GM19438 (cell line): ENCODE results near the gene GGTLC2.
"Not testable (repeated sequence)": the region's sequence is repeated elsewhere in the genome, so short reads cannot be mapped to it uniquely, and the experiment has no call there.

Experiments used
- ATAC-seq: cut with Tn5 transposase; IDR thresholded peaks from one replicate; pipeline ENCODE4 v1.9.1; 2021; ENCODE audit warnings: low read depth; ENCODE audit not compliant: unreplicated experiment

Gene GGTLC2

DNA sequence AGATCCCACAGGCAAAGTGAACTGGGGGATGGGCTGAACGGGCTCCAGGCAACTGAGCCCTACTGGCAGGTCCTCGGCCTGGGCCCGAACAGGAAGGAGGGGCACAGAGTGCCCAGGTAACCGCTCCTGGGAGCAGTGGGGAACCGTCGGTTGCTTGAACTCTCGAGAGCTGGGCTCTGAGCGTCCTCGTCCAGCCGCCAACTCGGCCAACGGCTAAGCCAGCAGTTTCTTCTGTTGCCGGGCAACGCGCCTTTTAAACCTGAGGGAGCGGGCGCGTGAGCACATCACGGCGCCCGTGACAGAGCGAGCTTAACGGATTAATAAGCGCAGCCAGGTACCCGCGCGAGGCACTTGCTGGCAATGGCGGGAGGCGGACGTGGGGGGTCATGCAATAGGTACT, at the start of gene GGTLC2:
Gene GGTLC2, plus strand, starts transcription at position 301 of the 400 bp plus-strand sequence. CDS start 1,732 bp downstream, outside the sequence.
- not testable (repeated sequence) for ATAC-seq

DNA sequence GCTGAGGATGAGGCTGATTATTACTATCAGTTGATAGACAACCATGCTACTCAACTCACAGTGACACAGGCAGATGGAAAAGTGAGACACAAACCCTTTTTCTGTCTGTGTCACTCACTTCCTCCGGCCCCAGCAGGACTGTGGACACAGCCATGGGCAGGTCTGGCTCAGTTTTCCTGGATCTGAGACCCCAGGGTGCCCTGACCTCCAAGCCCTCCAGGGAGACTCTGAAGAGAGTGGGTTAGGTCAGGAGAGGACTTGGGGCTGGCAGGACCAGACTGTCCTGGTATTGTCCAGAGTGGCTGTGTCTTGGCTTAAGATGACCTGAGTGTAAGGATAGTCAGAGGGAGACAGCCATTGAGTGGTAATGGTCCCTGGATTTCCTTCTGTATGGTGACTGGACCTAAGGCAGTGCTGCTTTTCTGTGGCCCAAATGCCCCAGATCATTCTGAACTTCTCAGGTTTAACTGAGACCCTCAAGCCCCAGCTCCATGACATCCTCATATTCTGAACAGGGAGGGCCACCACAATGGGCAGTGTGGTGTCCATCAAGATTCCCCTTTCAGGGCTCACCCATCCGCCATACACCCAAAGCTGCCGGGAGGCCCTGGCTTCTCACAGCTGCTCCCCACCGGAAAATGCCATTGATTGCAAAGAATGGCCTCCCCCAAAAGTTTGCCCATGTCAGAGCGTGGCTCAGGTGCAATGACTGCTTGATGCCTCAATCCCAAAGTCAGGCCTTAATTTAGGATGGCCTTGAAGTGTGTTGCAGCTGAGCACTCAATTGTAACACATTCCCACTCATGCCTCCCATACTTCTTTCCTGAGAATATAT, 49.2 kb upstream of the GGTLC2 start:
- no peak for ATAC-seq

DNA sequence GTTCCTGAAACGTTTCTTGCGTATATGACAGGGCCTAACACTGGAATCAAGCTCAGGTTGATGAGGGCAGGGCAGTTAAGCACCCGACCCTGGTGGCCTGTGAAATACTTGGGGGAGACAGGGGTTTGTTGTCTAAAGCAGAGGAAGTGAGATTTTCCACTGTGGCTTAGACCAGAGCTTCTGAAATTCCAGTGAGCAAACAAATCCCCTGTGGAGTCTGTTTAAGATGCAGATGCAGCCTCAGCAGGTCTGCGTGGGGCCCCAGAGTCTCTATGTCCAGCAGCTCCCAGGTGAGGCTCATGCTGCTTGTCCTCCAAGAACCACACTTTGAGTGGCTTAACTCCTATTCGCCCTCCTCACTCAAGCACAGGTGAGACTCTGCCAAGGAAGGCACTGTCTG, 46.3 kb upstream of the GGTLC2 start:
- no peak for ATAC-seq

DNA sequence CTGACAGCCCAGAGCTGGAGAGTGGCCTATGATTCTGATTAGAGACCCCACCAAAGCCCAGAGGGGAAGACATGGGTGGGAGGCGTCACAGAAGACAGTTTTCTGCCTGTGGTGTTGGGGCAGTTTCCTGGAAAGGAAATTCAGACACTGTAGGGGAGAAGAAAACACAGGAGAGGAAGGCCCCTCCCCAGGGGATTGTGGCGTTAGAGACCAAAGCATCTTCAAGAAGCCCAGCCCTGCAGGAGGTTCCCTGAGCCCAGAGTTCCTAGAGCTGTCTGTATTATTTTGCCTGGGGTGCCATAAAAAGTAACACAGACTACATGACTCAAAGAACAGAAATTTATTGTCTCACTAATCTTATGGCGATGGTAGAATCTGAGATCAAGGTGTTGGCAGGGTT, 45.2 kb upstream of the GGTLC2 start:
- no peak for ATAC-seq

DNA sequence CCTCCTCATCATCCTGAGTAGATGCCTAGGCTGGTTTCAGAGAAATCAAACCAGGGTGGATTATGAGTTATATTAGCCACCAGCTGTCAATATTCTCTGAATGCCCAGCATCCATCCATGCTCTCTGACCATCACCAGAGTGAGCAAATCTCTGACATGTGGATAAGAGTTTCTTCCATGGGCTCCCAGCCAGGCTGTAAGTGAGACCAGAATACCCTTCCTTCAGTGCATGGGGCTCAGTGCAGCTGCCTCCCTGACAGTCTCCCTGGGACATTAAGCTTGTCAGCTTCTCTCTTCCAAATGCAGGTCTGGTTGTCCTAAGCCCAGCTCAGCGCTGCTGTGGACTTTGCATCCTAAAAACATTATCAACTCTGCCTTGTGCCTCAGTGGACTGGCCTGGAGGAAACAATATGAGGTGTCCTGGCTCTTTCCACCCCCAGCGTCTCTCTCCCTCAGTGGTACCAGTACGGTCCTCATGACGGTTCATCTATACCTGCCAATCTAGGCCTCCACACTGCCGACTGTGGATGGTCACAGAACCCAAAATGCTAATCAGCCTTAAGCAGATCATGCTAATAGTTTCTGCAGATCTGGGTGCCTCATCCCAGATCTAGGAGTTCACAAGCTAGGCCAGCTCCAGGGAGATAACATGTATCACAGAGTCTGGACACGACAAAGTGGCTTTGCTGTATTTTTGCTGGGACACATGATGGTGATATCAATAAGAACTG, 43.7 kb upstream of the GGTLC2 start:
- no peak for ATAC-seq

DNA sequence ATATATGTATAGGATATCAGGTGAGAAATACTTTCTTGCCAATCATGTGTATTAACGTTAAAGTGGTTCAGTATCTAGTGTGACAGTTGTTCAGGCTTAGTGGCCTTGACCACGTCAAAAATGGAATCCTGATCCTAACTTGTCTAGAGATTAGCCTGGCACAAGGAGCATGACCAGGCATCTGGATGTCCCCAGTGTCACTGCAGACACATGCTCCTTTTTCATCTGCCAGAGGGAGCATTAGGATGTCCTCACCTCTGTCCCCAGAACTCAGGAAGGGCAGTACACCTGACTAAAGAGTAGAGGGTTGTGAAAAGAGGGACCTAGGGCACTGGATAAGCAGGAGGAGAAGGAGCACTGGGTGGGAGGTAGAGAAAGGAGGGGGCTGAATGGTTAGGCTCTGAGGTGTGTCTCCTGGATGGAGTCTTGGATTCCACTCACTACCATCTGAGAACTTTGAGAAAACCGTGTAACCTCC, 40.9 kb upstream of the GGTLC2 start:
- no peak for ATAC-seq

DNA sequence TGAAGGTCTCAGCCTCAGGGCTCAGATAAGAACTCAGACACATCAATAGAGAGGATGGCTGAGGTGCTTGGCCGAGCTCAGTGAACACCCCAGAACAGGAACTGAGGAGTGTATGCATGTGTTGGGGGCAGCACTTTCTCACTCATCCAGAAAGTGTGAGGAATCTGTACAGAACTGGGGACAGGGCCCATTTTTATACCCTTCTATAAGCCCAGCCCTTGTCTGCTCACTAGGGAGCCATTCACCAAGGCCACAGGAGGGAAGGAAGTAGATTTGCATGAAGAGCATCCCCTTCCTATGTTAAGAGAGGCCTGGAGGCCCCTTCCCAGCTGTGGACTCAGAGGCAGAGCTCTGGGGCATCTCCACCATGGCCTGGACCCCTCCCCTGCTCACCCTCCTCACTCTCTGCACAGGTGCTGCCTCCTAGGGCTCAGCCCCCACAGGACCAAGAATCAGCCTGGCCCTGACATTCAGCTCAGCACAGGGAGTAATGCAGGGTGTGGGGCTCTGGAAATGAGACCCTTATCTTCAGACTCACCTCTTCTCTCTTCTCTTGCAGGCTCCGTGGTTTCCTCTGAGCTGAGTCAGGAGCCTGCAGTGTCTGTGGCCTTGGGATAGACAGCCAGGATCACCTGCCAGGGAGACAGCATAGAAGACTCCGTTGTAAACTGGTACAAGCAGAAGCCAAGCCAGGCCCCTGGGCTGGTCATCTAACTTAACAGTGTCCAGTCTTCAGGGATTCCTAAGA, 39.9 kb upstream of the GGTLC2 start:
- no peak for ATAC-seq

DNA sequence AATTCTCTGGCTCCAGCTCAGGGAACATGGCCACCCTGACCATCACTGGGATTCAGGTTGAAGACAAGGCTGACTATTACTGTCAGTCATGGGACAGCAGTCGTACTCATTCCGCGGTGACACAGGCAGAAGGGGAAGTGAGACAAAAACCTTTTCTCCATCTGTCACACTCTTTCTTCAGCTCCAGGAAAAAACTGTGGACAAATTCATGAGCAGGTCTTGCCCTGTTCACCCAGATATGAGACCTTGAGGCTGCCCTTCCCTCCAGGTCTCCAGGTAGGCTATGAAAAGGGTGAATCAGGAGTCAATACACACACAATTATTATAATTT, 39.4 kb upstream of the GGTLC2 start:
- ATAC-seq: no peak

DNA sequence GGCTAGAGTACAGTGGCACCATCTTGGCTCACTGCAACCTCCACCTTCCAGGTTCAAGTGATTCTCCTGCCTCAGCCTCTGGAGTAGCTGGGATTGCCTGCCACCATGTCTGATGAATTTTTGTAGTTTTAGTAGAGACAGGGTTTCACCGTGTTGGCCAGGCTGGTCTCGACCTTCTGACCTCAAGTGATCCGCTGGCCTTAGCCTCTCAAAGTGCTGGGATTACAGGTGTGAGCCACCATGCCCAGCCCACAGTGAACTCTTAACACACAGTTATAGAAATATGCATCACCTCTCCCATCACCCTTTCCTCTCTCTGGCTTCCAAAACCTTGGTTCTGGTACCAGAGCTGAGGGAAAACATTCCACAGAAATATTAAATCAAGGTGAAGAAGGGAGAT, 36.4 kb upstream of the GGTLC2 start:
- ATAC-seq: not testable (repeated sequence)

DNA sequence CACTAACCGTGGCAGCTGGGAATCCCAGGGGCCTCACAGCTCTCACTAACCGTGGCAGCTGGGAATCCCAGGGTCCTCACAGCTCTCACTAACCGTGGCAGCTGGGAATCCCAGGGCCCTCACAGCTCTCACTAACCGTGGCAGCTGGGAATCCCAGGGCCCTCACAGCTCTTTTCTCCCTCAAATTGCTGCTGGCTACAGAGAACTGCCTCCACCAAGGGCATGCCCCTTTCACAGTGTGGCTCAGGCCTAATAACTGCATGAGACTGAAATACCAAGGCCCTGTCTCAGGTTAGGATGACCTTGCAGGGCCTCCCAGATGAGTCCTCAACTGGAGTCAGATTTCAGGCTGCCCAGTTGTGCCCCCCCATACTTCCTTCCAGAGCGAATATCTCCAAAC, 35.1 kb upstream of the GGTLC2 start:
- no peak for ATAC-seq

DNA sequence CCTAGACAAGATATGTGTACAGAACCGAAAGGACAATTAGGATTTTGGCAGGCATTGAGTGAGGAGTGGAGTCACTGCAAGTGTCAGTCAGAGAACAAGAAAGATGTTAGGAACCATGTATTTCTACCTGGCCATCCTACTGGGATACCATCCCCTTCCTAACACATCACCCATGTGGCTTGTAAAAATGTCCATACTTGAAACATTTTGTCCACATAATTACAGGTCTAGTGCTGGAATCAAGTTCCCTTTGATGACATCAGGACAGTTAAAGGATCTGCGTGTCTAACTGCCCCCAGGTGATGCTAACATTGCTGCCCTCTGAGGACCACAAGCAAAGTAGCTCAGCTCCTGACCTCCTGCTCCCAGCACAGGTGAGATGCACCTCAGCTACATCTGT, 31.9 kb upstream of the GGTLC2 start:
- no peak for ATAC-seq

DNA sequence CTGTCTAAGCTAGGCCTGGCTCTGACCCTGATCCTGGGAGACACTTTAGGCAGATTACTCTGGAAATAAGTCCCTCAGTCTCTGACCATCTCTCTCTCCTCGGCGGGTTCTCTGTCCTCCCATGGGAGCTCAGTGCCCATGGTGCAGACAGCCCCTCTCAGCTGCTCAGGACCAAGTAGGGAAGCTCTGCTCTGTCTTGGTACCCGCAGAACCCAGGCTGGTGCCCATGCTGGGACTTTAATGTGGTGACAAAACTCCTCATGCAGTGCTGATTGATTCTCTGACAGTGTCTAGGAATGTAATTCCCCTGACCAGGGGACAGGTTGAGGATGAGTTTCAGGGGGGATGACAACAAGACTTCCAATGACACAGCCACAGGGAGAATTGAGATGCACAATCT, 30.3 kb upstream of the GGTLC2 start:
- no peak for ATAC-seq

DNA sequence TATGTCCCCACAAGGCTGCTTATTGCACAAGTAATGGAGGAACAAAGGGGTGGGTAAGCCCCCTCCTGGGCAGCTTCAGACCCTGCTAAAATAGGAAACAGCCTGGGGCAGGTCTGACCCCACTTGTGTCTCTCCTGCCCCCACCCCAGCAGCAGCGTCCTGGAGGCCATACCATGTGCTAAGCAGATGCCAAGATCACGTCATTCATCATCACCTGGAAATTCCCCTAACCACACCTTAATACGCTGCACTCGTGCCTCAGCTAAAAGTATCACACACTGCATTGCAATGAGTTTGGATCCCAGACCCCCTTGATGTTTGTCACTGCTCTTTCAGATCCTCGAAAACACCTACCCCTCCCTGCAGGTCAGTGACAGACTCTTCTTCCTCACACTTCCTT, 27.8 kb upstream of the GGTLC2 start:
- ATAC-seq: no peak

DNA sequence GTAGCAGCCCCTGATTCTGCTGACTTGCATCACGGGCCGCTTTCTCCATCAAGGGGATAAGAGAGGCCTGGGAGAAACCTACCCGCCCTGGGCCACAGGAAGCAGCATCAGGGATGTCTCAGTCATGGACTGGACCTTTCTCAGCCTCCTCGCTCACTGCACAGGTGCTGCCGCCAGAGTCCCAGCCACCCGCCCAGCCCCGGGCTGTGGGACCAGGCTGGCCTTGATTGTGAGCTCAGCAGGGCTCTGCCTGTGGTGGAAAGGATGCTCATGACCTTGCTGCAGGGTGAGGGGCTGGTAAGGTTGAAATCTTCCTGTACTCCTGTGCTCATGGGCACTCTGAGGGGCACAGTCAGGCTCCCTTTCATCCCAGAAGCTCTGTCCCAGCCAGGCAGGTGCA, 26.0 kb upstream of the GGTLC2 start:
- no peak for ATAC-seq

DNA sequence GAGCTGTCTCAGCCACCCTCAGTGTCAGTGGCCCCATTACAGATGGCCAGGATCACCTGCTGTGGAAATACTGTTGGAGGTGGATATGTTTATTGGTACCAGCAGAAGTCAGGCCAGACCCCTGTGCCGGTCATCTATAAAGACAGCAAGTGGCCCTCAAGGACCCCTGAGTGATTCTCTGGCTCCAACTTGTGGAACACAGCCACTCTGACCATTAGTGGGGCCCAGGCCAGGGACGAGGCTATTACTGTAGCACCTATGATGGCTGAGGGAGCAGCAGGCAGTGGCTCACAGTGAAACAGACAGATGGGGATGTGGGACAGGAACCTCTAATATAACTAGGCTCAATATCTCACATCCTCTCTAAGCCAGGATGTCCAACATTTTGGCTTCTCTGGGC, 25.5 kb upstream of the GGTLC2 start:
- ATAC-seq: no peak

DNA sequence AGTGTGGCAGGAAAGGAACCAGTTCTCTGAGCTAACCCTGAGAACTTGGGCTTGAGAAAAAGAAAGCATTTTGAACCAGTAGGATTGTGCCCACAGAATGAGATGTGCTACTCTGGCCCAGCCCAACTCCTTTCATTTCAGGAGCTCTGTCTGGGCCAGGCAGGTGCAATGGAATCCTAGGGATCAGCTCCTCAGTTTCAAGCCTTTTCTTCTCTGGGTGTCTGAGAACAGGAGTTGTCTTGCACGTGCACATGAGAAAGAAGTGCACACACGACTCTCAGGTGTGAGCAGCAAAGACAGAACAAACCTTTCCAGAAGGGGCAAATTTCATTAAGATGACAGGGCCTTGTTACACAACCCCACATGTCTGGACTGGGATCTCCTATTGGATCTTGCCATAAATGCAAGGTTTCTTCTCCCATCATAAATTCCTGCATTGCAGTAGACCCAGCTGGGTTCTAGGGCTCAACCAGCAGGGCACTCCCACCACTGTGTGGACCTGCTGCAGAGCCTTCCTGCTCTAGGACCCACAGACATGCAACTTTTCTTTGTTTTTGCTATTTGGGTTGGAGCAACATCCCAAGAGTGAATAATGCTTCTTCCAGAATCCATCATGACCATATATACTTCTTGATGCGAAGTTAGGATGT, 24.5 kb upstream of the GGTLC2 start:
- no peak for ATAC-seq

DNA sequence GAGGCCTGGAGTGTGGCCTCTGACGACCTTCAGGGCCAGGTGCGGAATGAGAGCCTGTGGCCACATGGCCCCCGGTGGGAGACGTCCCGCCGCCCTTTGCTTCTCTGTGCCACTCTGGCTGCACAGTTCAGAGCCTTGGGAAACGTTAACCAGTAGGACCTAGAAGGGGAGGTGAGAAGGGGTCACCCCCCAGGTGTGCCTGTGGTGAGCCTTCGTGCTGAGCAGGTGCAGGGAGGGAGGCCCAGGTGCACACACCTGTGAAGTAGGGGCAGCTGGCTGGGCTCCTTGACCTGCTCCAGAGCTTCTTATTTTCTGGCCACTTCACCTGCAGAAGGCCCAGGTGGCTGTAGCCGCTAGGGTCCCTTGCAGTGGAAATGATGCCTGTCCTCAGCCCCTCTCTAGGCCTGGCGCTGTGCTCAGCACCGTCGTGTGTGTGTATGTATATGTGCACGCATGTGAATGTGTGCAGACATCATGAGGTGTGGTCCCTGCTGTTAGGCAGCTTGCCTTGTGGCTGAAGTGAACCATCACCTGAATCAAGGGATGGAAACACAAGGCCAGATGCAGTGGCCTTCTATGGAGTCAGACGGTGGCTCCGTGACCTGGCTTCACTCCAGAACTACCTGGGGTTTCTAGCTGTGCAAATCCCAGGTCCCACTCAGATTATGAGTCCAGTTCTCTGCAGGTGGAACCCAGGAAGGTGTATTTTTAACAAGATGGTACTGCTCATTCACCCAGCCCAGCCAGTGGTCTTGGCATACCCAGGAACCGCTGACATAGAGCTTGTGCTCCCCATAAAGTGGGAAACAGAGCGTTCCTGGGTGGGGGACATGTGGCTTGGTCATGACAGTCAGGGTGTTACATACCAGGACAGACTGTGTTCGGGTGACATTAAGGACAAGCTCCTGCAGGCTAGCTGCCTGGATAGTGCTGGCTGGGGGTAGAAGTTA, 15.6 kb upstream of the GGTLC2 start:
- ATAC-seq: not testable (repeated sequence)

DNA sequence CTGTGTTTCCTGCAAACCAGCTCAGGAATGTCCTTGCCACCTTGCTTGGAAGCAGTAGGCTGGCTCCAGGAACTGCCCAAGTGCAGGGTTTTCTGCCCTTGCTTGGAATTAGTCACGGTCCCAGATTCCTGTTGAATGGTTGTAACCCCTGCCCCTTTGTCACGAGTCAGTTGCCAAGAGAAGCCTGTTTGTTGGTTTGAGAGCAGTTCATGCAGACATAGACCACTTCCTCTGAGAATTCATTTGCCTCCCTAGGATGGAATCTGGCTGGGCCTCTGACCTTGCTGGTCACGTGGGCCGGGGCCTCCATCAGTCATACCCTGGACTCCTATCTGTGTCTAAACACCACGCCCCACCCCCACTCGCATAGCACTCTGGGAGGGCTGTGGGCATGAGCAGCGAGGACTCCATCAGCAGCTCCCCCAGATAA, 13.2 kb upstream of the GGTLC2 start:
- not testable (repeated sequence) for ATAC-seq

DNA sequence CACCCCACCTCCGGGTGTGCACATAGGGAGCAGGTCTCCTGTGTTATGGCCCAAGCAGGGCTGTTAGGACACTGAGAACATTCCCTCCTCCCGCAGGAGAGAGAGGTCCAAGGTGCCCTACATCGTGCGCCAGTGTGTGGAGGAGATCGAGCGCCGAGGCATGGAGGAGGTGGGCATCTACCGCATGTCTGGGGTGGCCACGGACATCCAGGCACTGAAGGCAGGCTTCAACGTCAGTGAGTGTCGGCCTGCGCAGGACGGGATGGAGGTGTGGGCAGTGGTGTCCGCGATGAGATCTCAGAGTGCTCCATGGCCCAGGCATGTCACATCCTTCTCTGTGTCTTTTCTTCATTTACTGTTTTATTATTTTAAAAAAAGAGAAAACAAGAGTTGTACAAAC, 12.2 kb upstream of the GGTLC2 start:
- not testable (repeated sequence) for ATAC-seq

DNA sequence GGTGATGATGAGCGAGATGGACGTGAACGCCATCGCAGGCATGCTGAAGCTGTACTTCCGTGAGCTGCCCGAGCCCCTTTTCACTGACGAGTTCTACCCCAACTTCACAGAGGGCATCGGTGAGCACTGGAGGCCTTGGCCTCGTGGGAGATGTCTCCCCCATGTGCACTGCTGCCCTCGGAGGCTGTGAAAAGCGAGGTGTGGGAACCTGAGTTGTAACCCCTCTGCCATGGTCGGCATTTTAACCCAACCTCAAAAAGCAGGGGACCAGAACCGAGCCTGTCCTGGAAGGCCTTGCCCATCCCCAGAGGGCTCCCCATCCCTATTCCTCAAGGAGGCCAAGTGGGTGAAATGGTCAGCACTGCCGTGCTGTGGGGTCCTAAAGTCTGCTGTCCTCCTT, 10.9 kb upstream of the GGTLC2 start:
- not testable (repeated sequence) for ATAC-seq
